ENCODE data around the gene DNAJC28. TPM values are rescaled to one million over a fixed set of nuclear protein-coding genes. Genes with fewer than 3 reads are reported as not detected.

The DNAJC28 gene
- total RNA-seq, 1 donor from 2014 or later, result 2.6 TPM

DNA sequence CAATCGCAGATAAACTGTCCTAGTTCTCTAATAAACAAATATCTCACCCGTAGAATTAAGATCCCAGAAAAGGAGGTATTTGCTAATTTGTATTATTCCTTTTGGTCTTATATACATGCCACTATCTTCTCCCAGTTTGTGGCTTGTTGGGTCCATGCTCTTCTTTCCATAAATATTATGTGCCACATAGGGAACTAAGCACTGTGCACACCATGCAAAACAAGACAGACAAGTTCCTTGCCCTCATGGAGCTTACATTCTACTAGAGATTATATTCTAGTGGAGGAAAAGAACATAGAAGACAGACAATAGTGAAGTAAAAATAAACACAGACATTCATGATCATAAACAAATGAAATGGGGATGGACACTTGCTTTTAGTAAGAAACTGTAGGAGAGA, 45.7 kb upstream of the DNAJC28 start:
- Mint-ChIP-seq H3K9me3 (ENCODE audit: low read depth) (no peaks in the 10 kb centered on the region), H3K4me3 (ENCODE audit: unreplicated experiment) (no peak overlapping the region)

DNA sequence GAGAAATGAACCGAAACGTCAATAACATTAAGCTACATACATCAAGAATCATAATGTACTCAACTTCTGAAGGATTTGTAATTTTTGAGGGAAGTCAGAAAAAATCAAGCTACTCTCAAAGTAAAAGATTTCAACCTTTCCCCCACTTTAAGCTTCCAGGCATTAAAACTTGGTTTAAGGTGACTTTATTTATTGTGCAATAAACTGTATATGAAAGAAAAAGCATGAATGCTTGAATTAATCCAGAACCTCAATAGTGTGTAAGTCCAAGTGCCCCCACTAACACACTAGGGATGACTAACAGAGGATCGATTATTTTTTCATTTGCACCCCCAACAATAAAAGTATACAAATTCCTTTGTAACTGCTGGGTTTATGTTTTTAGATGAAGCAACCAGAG, 39.5 kb upstream of the DNAJC28 start:
- H3K27ac Mint-ChIP-seq (ENCODE audit: unreplicated experiment), result no peak overlapping the region
- H3K27me3 Mint-ChIP-seq (ENCODE audit: low read depth), result no peaks in the 10 kb centered on the region
- no peaks in the 10 kb centered on the region for H3K4me1 Mint-ChIP-seq (ENCODE audit: low read depth)
- no peak overlapping the region for H3K4me3 Mint-ChIP-seq (ENCODE audit: unreplicated experiment)
- no peaks in the 10 kb centered on the region for H3K9me3 Mint-ChIP-seq (ENCODE audit: low read depth)
- peaks cover 28% of the 10 kb centered on the region for H3K36me3 Mint-ChIP-seq (ENCODE audit: low read depth)
- TF ChIP-seq, protein P1, sequence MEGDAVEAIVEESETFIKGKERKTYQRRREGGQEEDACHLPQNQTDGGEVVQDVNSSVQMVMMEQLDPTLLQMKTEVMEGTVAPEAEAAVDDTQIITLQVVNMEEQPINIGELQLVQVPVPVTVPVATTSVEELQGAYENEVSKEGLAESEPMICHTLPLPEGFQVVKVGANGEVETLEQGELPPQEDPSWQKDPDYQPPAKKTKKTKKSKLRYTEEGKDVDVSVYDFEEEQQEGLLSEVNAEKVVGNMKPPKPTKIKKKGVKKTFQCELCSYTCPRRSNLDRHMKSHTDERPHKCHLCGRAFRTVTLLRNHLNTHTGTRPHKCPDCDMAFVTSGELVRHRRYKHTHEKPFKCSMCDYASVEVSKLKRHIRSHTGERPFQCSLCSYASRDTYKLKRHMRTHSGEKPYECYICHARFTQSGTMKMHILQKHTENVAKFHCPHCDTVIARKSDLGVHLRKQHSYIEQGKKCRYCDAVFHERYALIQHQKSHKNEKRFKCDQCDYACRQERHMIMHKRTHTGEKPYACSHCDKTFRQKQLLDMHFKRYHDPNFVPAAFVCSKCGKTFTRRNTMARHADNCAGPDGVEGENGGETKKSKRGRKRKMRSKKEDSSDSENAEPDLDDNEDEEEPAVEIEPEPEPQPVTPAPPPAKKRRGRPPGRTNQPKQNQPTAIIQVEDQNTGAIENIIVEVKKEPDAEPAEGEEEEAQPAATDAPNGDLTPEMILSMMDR (IDR thresholded peaks at IDR 0.05), result no peak
- DNase-seq (ENCODE audit: low spot score), result no peak

More for the DNA sequence above, 45.7 kb upstream of the DNAJC28 start:
- H3K27ac Mint-ChIP-seq (ENCODE audit: unreplicated experiment), result no peak overlapping the region
- H3K4me1 Mint-ChIP-seq (ENCODE audit: low read depth), result peaks cover 18% of the 10 kb centered on the region
- peaks cover 20% of the 10 kb centered on the region for H3K36me3 Mint-ChIP-seq (ENCODE audit: low read depth)
- H3K27me3 Mint-ChIP-seq (ENCODE audit: low read depth), result no peaks in the 10 kb centered on the region
- no peak for DNase-seq (ENCODE audit: low spot score)
- TF ChIP-seq, protein P1 (IDR thresholded peaks at IDR 0.05), result no peak

DNA sequence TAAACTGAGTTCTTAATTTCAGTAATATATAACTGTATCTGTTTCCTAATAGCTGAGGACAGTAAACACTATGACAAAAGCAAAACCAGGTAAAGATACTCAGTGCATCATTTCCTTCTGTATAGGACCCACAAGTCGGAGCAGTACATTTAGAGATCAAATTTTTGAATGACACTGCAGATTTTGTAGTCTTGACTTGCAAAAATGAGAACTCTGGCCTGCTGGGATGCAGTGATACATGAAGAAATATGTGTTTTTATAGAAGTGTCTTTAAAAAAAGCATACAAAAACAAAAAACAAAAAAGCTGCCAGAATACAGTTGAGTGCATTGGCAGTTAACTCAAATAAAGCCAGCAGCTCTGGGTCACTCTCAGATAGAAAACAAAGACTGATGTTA, 31.4 kb upstream of the DNAJC28 start:
- Mint-ChIP-seq H3K4me1 (ENCODE audit: low read depth) (peaks cover 3% of the 10 kb centered on the region), H3K36me3 (ENCODE audit: low read depth) (peaks cover 14% of the 10 kb centered on the region), H3K4me3 (ENCODE audit: unreplicated experiment) (no peak overlapping the region), H3K27me3 (ENCODE audit: low read depth) (no peaks in the 10 kb centered on the region), H3K27ac (ENCODE audit: unreplicated experiment) (no peak overlapping the region), H3K9me3 (ENCODE audit: low read depth) (no peaks in the 10 kb centered on the region)
- no peak for DNase-seq (ENCODE audit: low spot score)
- TF ChIP-seq, protein P1 (IDR thresholded peaks at IDR 0.05), result no peak

DNA sequence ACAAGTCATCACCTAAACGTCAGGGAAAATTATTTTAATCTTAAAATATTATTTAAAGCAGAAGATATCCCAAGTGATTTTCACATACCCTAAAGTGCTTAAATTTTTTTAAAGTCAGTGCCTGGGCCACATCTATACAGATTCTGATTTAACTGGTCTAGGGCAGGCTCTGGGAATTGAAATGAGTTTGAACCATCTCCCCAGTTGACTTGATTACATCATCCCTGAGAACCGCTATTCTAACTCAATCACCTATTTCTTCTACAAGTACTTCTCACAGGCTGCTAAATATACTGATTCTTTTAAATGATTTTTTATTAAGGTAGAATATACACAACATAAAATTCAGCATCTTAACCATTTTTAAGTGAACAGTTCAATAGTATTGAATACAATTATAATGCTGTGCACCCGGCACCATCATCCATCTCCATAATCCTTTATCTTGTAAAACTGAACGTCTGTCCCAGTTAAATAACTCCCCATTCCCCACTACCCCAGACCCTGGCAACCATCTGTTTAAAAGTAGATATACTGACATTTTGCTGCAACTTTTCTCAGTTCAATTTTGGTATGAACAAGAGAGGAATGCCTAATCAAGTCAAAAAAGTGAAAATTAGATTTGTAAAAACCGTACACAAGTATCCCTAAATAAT, 30.9 kb upstream of the DNAJC28 start:
- no peak overlapping the region for H3K4me3 Mint-ChIP-seq (ENCODE audit: unreplicated experiment)
- TF ChIP-seq, protein P1 (IDR thresholded peaks at IDR 0.05), result no peak
- no peak overlapping the region for H3K27ac Mint-ChIP-seq (ENCODE audit: unreplicated experiment)
- H3K36me3 Mint-ChIP-seq (ENCODE audit: low read depth), result peaks cover 15% of the 10 kb centered on the region
- H3K4me1 Mint-ChIP-seq (ENCODE audit: low read depth), result peaks cover 3% of the 10 kb centered on the region
- H3K27me3 Mint-ChIP-seq (ENCODE audit: low read depth), result no peaks in the 10 kb centered on the region
- H3K9me3 Mint-ChIP-seq (ENCODE audit: low read depth), result no peaks in the 10 kb centered on the region
- DNase-seq (ENCODE audit: low spot score), result no peak

DNA sequence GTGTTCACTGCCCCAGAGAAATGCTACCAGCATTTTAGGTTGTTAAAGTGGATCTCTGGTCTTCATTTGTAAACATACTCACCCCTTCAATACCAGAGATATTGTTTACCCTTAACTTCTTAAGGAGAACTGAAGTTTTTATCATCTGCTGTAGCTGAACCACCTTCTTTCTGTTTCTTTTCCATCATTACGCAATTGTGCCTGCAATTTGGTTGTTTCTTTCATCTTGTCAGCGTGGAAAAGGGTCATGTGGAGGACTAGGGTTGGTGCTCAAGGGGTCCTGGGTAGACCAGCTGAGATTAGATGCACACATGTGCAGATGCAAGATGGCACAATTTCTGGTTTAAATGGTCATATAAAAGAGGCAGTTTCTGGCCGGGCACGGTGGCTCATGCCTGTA, 27.4 kb upstream of the DNAJC28 start:
- Mint-ChIP-seq H3K9me3 (ENCODE audit: low read depth) (no peaks in the 10 kb centered on the region), H3K36me3 (ENCODE audit: low read depth) (peaks cover 32% of the 10 kb centered on the region), H3K4me3 (ENCODE audit: unreplicated experiment) (no peak overlapping the region), H3K27ac (ENCODE audit: unreplicated experiment) (no peak overlapping the region), H3K27me3 (ENCODE audit: low read depth) (no peaks in the 10 kb centered on the region), H3K4me1 (ENCODE audit: low read depth) (peaks cover 3% of the 10 kb centered on the region)
- no peak for DNase-seq (ENCODE audit: low spot score)
- TF ChIP-seq, protein P1 (IDR thresholded peaks at IDR 0.05), result no peak
